ENCODE measurements around the gene TEKT1.

Gene TEKT1

GRCh38 chr17:6768447-6768846 is 63.1 kb downstream of the TEKT1 start:
- CTCF ChIA-PET = no interaction called here
- no peak for DNase-seq
- no peaks in the 10 kb centered on the region for H3K27me3 Mint-ChIP-seq
- peaks cover 94% of the 10 kb centered on the region for H3K36me3 Mint-ChIP-seq
- no peak overlapping the region for H3K27ac Mint-ChIP-seq
- H3K4me1 Mint-ChIP-seq = peaks cover 3% of the 10 kb centered on the region
- peaks cover 57% of the 10 kb centered on the region for H3K9me3 Mint-ChIP-seq
- H3K4me3 Mint-ChIP-seq = no peak overlapping the region

GRCh38 chr17:6761779-6762178 is 69.8 kb downstream of the TEKT1 start:
- Mint-ChIP-seq H3K36me3 (peaks cover 93% of the 10 kb centered on the region), H3K4me1 (peaks cover 44% of the 10 kb centered on the region), H3K27ac (no peak overlapping the region), H3K4me3 (no peak overlapping the region), H3K9me3 (peaks cover 16% of the 10 kb centered on the region), H3K27me3 (no peaks in the 10 kb centered on the region)
- CTCF ChIA-PET = no interaction called here
- no peak for DNase-seq

GRCh38 chr17:6757747-6758146 is 73.8 kb downstream of the TEKT1 start:
- H3K9me3 Mint-ChIP-seq = no peaks in the 10 kb centered on the region
- H3K4me1 Mint-ChIP-seq = peaks cover 70% of the 10 kb centered on the region
- peaks cover 59% of the 10 kb centered on the region for H3K36me3 Mint-ChIP-seq
- H3K27ac Mint-ChIP-seq = peak overlapping the region; percentile 83
- peak overlapping the region; percentile 76 for H3K4me3 Mint-ChIP-seq
- CTCF ChIA-PET = interaction anchor here (1.5 kb wide), 1 partner anchor 86 kb away, joined by 5 read pairs; no protein-coding TSS in a partner anchor
- DNase-seq = no peak
- H3K27me3 Mint-ChIP-seq = no peaks in the 10 kb centered on the region

- CTCF ChIA-PET = interaction anchor here (1.5 kb wide), 2 partner anchors 44 to 87 kb away, joined by 4 to 5 read pairs; partner anchors contain the start of gene SLC13A5
- peak; percentile 27 for DNase-seq
- Mint-ChIP-seq H3K9me3 (no peaks in the 10 kb centered on the region), H3K4me3 (peak overlapping the region; percentile 89), H3K4me1 (peaks cover 75% of the 10 kb centered on the region), H3K27ac (peak overlapping the region; percentile 94), H3K27me3 (no peaks in the 10 kb centered on the region), H3K36me3 (peaks cover 47% of the 10 kb centered on the region)
Measured at GRCh38 chr17:6756425-6757031, 75.0 kb downstream of the TEKT1 start.

- CTCF ChIA-PET = interaction anchor here (0.6 to 1.5 kb wide), 3 partner anchors 43 to 265 kb away, joined by 3 to 4 read pairs (median 3); partner anchors contain the start of gene SLC13A5
- Mint-ChIP-seq H3K27me3 (peaks cover 6% of the 10 kb centered on the region), H3K27ac (peak within 1 kb of the TSS; percentile 94), H3K9me3 (no peaks in the 10 kb centered on the region), H3K36me3 (peaks cover 40% of the 10 kb centered on the region), H3K4me1 (peaks cover 72% of the 10 kb centered on the region), H3K4me3 (peak within 1 kb of the TSS; percentile 89)
- peak; percentile 81 for DNase-seq
Measured at GRCh38 chr17:6755731-6756184, 75.8 kb downstream of the TEKT1 start, which contains the start of gene XAF1. XAF1 (plus strand) TSS chr17:6756046; CDS start chr17:6756079, 33 bp downstream.

GRCh38 chr17:6755281-6755680 is 76.2 kb downstream of the TEKT1 start:
- CTCF ChIA-PET = interaction anchor here (0.6 to 1.5 kb wide), 3 partner anchors 43 to 266 kb away, joined by 3 to 4 read pairs (median 3); partner anchors contain the start of gene SLC13A5
- H3K27me3 Mint-ChIP-seq = peaks cover 6% of the 10 kb centered on the region
- H3K36me3 Mint-ChIP-seq = peaks cover 35% of the 10 kb centered on the region
- no peaks in the 10 kb centered on the region for H3K9me3 Mint-ChIP-seq
- no peak for DNase-seq
- peaks cover 70% of the 10 kb centered on the region for H3K4me1 Mint-ChIP-seq
- peak overlapping the region; percentile 89 for H3K4me3 Mint-ChIP-seq
- H3K27ac Mint-ChIP-seq = peak overlapping the region; percentile 94

- CTCF ChIA-PET = interaction anchor here (1.1 kb wide), 1 partner anchor 19 kb away, joined by 3 read pairs; no protein-coding TSS in a partner anchor
- no peak overlapping the region for H3K4me3 Mint-ChIP-seq
- H3K9me3 Mint-ChIP-seq = no peaks in the 10 kb centered on the region
- H3K27me3 Mint-ChIP-seq = peaks cover 15% of the 10 kb centered on the region
- peaks cover 61% of the 10 kb centered on the region for H3K4me1 Mint-ChIP-seq
- DNase-seq = no peak
- H3K36me3 Mint-ChIP-seq = peaks cover 20% of the 10 kb centered on the region
- no peak overlapping the region for H3K27ac Mint-ChIP-seq
Measured at GRCh38 chr17:6753546-6753945, 78.0 kb downstream of the TEKT1 start.

GRCh38 chr17:6753006-6753445 is 78.5 kb downstream of the TEKT1 start:
- peaks cover 15% of the 10 kb centered on the region for H3K36me3 Mint-ChIP-seq
- H3K4me1 Mint-ChIP-seq = peaks cover 55% of the 10 kb centered on the region
- H3K9me3 Mint-ChIP-seq = no peaks in the 10 kb centered on the region
- peak overlapping the region; percentile 75 for H3K27ac Mint-ChIP-seq
- H3K27me3 Mint-ChIP-seq = peaks cover 16% of the 10 kb centered on the region
- peak overlapping the region; percentile 7 for H3K4me3 Mint-ChIP-seq
- DNase-seq = peak; percentile 39
- CTCF ChIA-PET = no interaction called here

GRCh38 chr17:6752068-6752909 is 79.2 kb downstream of the TEKT1 start:
- H3K36me3 Mint-ChIP-seq = peaks cover 8% of the 10 kb centered on the region
- H3K27ac Mint-ChIP-seq = no peak overlapping the region
- peaks cover 49% of the 10 kb centered on the region for H3K4me1 Mint-ChIP-seq
- no peak overlapping the region for H3K4me3 Mint-ChIP-seq
- CTCF ChIA-PET = interaction anchor here (1.0 to 1.3 kb wide), 2 partner anchors 11 to 28 kb away, joined by 3 to 4 read pairs; no protein-coding TSS in a partner anchor
- DNase-seq = no peak
- H3K9me3 Mint-ChIP-seq = no peaks in the 10 kb centered on the region
- H3K27me3 Mint-ChIP-seq = peaks cover 20% of the 10 kb centered on the region

- CTCF ChIA-PET = interaction anchor here (0.6 to 1.7 kb wide), 6 partner anchors 83 to 272 kb away, joined by 3 to 7 read pairs (median 4); no protein-coding TSS in a partner anchor
- Mint-ChIP-seq H3K4me3 (no peak overlapping the region), H3K4me1 (peaks cover 30% of the 10 kb centered on the region), H3K27me3 (peaks cover 24% of the 10 kb centered on the region), H3K27ac (no peak overlapping the region), H3K36me3 (no peaks in the 10 kb centered on the region), H3K9me3 (no peaks in the 10 kb centered on the region)
- peak; percentile 42 for DNase-seq
Measured at GRCh38 chr17:6749519-6749918, 82.0 kb downstream of the TEKT1 start.

- Mint-ChIP-seq H3K27me3 (peaks cover 28% of the 10 kb centered on the region), H3K27ac (no peak overlapping the region), H3K36me3 (no peaks in the 10 kb centered on the region), H3K9me3 (no peaks in the 10 kb centered on the region), H3K4me1 (peaks cover 24% of the 10 kb centered on the region), H3K4me3 (no peak overlapping the region)
- CTCF ChIA-PET = interaction anchor here (1.3 kb wide), 1 partner anchor 162 kb away, joined by 3 read pairs; no protein-coding TSS in a partner anchor
- DNase-seq = no peak
Measured at GRCh38 chr17:6748617-6749016, 82.9 kb downstream of the TEKT1 start.
